HUES48 (cell line): ENCODE measurements around the gene ATP5PB.
A peak's percentile ranks its signal among the peaks of the same experiment; 100 is the strongest.

ENCODE experiments used
- H3K27ac ChIP-seq: one replicate; pipeline ENCODE4 v1.7.0; 2013; ENCODE audit warnings: low read depth, low read length, inconsistent platforms
- H3K27me3 ChIP-seq: 2 replicates; pipeline ENCODE4 v1.6.1; 2013; ENCODE audit warnings: mild to moderate bottlenecking, low read length; ENCODE audit not compliant: control insufficient read depth, insufficient read depth
- H3K36me3 ChIP-seq: 2 replicates; pipeline ENCODE4 v1.6.1; 2013; ENCODE audit warnings: low read length; ENCODE audit not compliant: control insufficient read depth, insufficient read depth
- H3K4me1 ChIP-seq: 2 replicates; pipeline ENCODE4 v1.6.1; 2013; ENCODE audit warnings: mild to moderate bottlenecking, low read length; ENCODE audit not compliant: control insufficient read depth, insufficient read depth
- H3K4me3 ChIP-seq: 2 replicates; pipeline ENCODE4 v1.5.1; 2013; ENCODE audit warnings: mild to moderate bottlenecking, low read depth, low read length
- H3K9ac ChIP-seq: 2 replicates; pipeline ENCODE4 v1.6.1; 2013; ENCODE audit warnings: mild to moderate bottlenecking, low read depth, low read length, moderate library complexity
- H3K9me3 ChIP-seq: 2 replicates; pipeline ENCODE4 v1.6.1; 2013; ENCODE audit warnings: low read length; ENCODE audit not compliant: control insufficient read depth, insufficient read depth

The ATP5PB gene

GRCh38 chr1:111448918-111449702, at the start of gene ATP5PB, which contains the start of gene WDR77:
TSS of gene ATP5PB (plus strand) at chr1:111449464. CDS start at chr1:111449542, 78 bp downstream.
TSS of gene WDR77 (minus strand) at chr1:111449256. CDS start at chr1:111449169, 87 bp downstream.
- Histone ChIP-seq H3K9ac (peak within 1 kb of the TSS; percentile 84), H3K27ac (peak within 1 kb of the TSS; percentile 94), H3K9me3 (no peaks in the 10 kb centered on the region), H3K4me1 (no peaks in the 10 kb centered on the region), H3K27me3 (no peaks in the 10 kb centered on the region), H3K36me3 (peaks cover 59% of the 10 kb centered on the region), H3K4me3 (peak within 1 kb of the TSS; percentile 94)

- no peaks in the 10 kb centered on the region for H3K9me3 ChIP-seq
- no peak overlapping the region for H3K4me3 ChIP-seq
- no peak overlapping the region for H3K9ac ChIP-seq
- H3K4me1 ChIP-seq: no peaks in the 10 kb centered on the region
- no peaks in the 10 kb centered on the region for H3K27me3 ChIP-seq
- H3K27ac ChIP-seq: no peak overlapping the region
- H3K36me3 ChIP-seq: no peaks in the 10 kb centered on the region
These were observed 49.3 kb upstream of the ATP5PB start for GRCh38 chr1:111399792-111400610.

- H3K36me3 ChIP-seq: no peaks in the 10 kb centered on the region
- H3K4me3 ChIP-seq: no peak overlapping the region
- H3K27ac ChIP-seq: no peak overlapping the region
- no peaks in the 10 kb centered on the region for H3K27me3 ChIP-seq
- no peaks in the 10 kb centered on the region for H3K4me1 ChIP-seq
- H3K9me3 ChIP-seq: no peaks in the 10 kb centered on the region
- no peak overlapping the region for H3K9ac ChIP-seq
These were observed 47.2 kb upstream of the ATP5PB start for GRCh38 chr1:111402083-111402482.

DNA sequence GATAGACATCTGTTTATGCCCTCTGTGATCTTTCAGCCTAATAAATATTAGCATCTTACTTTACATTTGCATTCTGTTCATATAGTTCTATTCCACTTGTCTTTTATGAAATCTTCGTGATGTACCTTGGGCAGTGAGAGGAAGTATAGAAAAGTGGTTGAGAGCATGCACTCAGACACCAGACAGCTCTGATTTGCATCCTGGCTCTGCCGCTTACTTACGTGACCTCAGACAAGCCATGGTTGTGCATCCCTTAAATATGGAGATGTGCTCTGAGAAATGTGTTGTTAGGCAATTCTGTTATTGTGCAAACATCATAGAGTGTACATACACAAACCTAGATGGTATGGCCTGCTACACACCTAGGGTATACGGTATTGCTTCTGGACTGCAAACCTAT, 44.7 kb upstream of the ATP5PB start:
- H3K36me3 ChIP-seq: no peaks in the 10 kb centered on the region
- no peak overlapping the region for H3K27ac ChIP-seq
- H3K9me3 ChIP-seq: no peaks in the 10 kb centered on the region
- H3K4me1 ChIP-seq: no peaks in the 10 kb centered on the region
- H3K9ac ChIP-seq: no peak overlapping the region
- H3K27me3 ChIP-seq: no peaks in the 10 kb centered on the region
- H3K4me3 ChIP-seq: no peak overlapping the region

DNA sequence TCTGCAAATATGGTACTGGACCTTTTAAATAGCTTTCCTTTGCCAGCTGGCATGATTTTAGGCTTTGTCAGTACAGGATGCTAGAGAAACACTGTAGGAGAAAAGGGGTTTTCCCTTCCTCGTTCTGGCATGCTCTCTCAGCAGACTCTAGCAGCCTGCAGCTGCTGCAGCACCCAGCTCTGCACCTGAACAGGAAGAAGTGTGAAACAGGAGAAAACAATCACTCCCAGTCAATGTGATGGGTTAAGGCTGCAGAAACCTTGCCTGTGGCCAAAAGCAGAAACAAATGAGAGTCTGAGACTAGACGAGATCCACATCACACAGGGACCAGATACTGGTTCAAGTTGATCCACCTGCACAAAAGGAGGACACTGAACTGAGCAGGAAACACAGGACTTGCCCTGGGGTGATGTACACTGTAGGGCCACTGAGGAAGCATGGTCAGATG, 42.9 kb upstream of the ATP5PB start:
- H3K4me1 ChIP-seq: no peaks in the 10 kb centered on the region

DNA sequence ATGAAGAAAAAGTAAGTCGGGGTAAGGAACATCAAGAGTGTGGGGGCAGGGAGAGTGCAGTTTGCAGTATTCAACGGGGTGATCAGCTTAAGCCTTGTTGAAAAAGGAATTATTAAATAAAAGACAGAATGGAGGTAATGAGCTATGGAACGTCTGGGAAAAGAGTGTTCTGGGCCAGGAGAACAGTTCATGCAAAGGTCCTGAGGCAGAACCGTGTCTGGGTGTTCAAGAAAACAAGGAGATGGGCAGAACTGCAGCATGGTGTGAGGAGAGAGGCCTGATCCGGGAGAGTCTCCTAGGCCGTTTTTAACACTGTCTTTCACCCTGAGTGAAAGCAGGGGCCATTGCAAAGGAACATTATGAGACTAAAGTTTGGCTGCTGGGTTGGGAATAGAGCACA, 42.0 kb upstream of the ATP5PB start:
- Histone ChIP-seq H3K27me3 (no peaks in the 10 kb centered on the region), H3K4me3 (no peak overlapping the region), H3K9ac (no peak overlapping the region), H3K27ac (no peak overlapping the region), H3K4me1 (no peaks in the 10 kb centered on the region), H3K36me3 (no peaks in the 10 kb centered on the region), H3K9me3 (no peaks in the 10 kb centered on the region)

More for the DNA sequence above, 42.9 kb upstream of the ATP5PB start:
- H3K9ac ChIP-seq: no peak overlapping the region
- no peaks in the 10 kb centered on the region for H3K9me3 ChIP-seq
- H3K36me3 ChIP-seq: no peaks in the 10 kb centered on the region
- no peaks in the 10 kb centered on the region for H3K27me3 ChIP-seq
- no peak overlapping the region for H3K27ac ChIP-seq
- no peak overlapping the region for H3K4me3 ChIP-seq

- Histone ChIP-seq H3K9ac (no peak overlapping the region), H3K4me1 (no peaks in the 10 kb centered on the region), H3K27me3 (no peaks in the 10 kb centered on the region), H3K36me3 (no peaks in the 10 kb centered on the region), H3K4me3 (no peak overlapping the region), H3K9me3 (no peaks in the 10 kb centered on the region), H3K27ac (no peak overlapping the region)
These were observed 36.4 kb upstream of the ATP5PB start for GRCh38 chr1:111412839-111413238.

DNA sequence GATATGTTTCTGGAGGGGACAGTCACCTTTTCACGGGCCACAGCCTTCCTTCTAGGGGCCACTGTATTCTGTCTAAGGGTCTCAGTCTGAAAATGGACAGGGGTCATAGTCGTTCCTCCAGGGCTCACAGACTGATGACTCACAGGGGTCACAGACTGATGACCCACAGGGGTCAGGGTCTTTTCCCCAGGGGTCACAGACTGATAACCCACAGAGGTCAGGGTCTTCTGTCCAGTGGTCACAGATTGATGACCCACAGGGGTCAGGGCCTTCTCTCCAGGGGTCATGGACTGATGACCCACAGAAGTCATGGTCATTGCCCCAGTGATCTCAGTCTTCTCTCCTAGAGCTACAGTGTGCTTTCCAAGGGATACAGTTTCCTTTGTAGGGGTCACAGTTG, 34.5 kb upstream of the ATP5PB start:
- no peaks in the 10 kb centered on the region for H3K36me3 ChIP-seq
- H3K4me3 ChIP-seq: no peak overlapping the region
- no peaks in the 10 kb centered on the region for H3K4me1 ChIP-seq
- H3K27me3 ChIP-seq: no peaks in the 10 kb centered on the region
- no peaks in the 10 kb centered on the region for H3K9me3 ChIP-seq
- H3K27ac ChIP-seq: no peak overlapping the region
- no peak overlapping the region for H3K9ac ChIP-seq

GRCh38 chr1:111415461-111415860, 33.8 kb upstream of the ATP5PB start:
- Histone ChIP-seq H3K36me3 (no peaks in the 10 kb centered on the region), H3K9ac (no peak overlapping the region), H3K4me1 (no peaks in the 10 kb centered on the region), H3K27me3 (no peaks in the 10 kb centered on the region), H3K27ac (no peak overlapping the region), H3K9me3 (no peaks in the 10 kb centered on the region), H3K4me3 (no peak overlapping the region)

- H3K9ac ChIP-seq: no peak overlapping the region
- no peak overlapping the region for H3K27ac ChIP-seq
- no peaks in the 10 kb centered on the region for H3K27me3 ChIP-seq
- no peaks in the 10 kb centered on the region for H3K4me1 ChIP-seq
- H3K4me3 ChIP-seq: no peak overlapping the region
- H3K9me3 ChIP-seq: no peaks in the 10 kb centered on the region
- no peaks in the 10 kb centered on the region for H3K36me3 ChIP-seq
These were observed 31.5 kb upstream of the ATP5PB start for GRCh38 chr1:111417755-111418154.

DNA sequence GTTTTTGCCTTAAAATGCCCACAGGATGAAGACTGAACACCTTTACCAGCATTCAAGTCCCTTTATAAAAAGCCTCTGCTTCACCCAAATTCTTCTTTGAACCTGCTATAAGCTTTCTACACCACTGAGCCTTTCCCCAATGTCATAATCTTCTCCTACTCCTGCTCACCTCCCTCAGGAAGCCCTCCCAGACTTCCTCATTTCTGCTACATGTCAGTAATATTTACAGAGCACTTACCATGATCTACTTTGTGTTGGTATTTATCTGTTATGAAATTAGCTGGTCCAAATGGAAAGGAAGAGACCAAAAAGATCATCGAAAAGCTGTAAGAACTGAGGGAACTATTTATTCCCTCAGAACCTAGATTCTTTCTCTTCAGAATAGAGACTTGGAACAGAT, 30.2 kb upstream of the ATP5PB start:
- H3K4me1 ChIP-seq: no peaks in the 10 kb centered on the region
- H3K27ac ChIP-seq: no peak overlapping the region
- H3K9me3 ChIP-seq: no peaks in the 10 kb centered on the region
- H3K27me3 ChIP-seq: no peaks in the 10 kb centered on the region
- H3K9ac ChIP-seq: no peak overlapping the region
- no peak overlapping the region for H3K4me3 ChIP-seq
- H3K36me3 ChIP-seq: no peaks in the 10 kb centered on the region
